Neural cell (in vitro differentiated cells): ENCODE results near the gene EXOC3L1. TPM values are rescaled to one million over a fixed set of nuclear protein-coding genes. Genes with fewer than 3 reads are reported as not detected.

Source experiments
- H2AFZ ChIP-seq: fragments of 200-600, 300-800 bp; sonication (generic), shearing (Covaris generic); 2 replicates; pipeline ENCODE4 v1.6.0; 2014; ENCODE audit warnings: low read depth, mild to moderate bottlenecking, antibody characterized with exemption, low read length, moderate library complexity
- H3F3A ChIP-seq: fragments of 200-600 bp; shearing (Covaris generic); 2 replicates; pipeline ENCODE4 v1.6.1; 2016; ENCODE audit warnings: mild to moderate bottlenecking, moderate library complexity, mixed read lengths, antibody characterized with exemption, low read length; ENCODE audit not compliant: insufficient read depth, poor library complexity, severe bottlenecking
- H3K27ac ChIP-seq: fragments of 200-600, 300-800 bp; sonication (generic), shearing (Covaris generic); 2 replicates; pipeline ENCODE4 v1.5.1; 2014; ENCODE audit warnings: mild to moderate bottlenecking, low read length, moderate library complexity
- H3K27me3 ChIP-seq: fragments of 300-800, 200-600 bp; sonication (generic), shearing (Covaris generic); 2 replicates; pipeline ENCODE4 v1.6.0; 2014; ENCODE audit warnings: mild to moderate bottlenecking, low read depth, low read length, moderate library complexity; ENCODE audit not compliant: insufficient read depth
- H3K36me3 ChIP-seq: fragments of 300-800, 200-600 bp; sonication (generic), shearing (Covaris generic); 2 replicates; pipeline ENCODE4 v1.5.1; 2014; ENCODE audit warnings: mild to moderate bottlenecking, antibody characterized with exemption, low read length, moderate library complexity; ENCODE audit not compliant: insufficient read depth
- H3K4me2 ChIP-seq: fragments of 300-800, 200-600 bp; sonication (generic), shearing (Covaris generic); 2 replicates; pipeline ENCODE4 v1.6.0; 2014; ENCODE audit warnings: mild to moderate bottlenecking, low read length
- H3K4me3 ChIP-seq: fragments of 300-800, 200-600 bp; sonication (generic), shearing (Covaris generic); 2 replicates; pipeline ENCODE4 v1.5.1; 2014; ENCODE audit warnings: mild to moderate bottlenecking, low read length, moderate library complexity
- H3K79me2 ChIP-seq: fragments of 200-600 bp; shearing (Covaris generic); replicated peaks from 2 replicates; pipeline ENCODE4 v1.6.0; 2014; ENCODE audit warnings: mild to moderate bottlenecking, low read length, moderate library complexity; ENCODE audit not compliant: insufficient read depth
- H3K9ac ChIP-seq: fragments of 300-800, 200-600 bp; sonication (generic), shearing (Covaris generic); 2 replicates; pipeline ENCODE4 v1.6.1; 2016; ENCODE audit warnings: mild to moderate bottlenecking, low read length, mixed read lengths
- H3K9me2 ChIP-seq: fragments of 200-600 bp; shearing (Covaris generic); 2 replicates; pipeline ENCODE4 v1.6.1; 2016; ENCODE audit warnings: mild to moderate bottlenecking, low read length, mixed read lengths; ENCODE audit not compliant: insufficient read depth
- H3K9me3 ChIP-seq: fragments of 200-600, 300-800 bp; sonication (generic), shearing (Covaris generic); 2 replicates; pipeline ENCODE4 v1.6.1; 2016; ENCODE audit warnings: mild to moderate bottlenecking, mixed run types, low read length, moderate library complexity, mixed read lengths
- H4K20me1 ChIP-seq: fragments of 200-600 bp; shearing (Covaris generic); 2 replicates; pipeline ENCODE4 v1.6.1; 2016; ENCODE audit warnings: mild to moderate bottlenecking, mixed run types; ENCODE audit not compliant: insufficient read depth
- CTCF ChIP-seq: fragments of 450-650 bp; IDR thresholded peaks from 2 replicates; pipeline ENCODE4 v1.5.1; 2014; ENCODE audit warnings: antibody characterized with exemption, mild to moderate bottlenecking, moderate library complexity; ENCODE audit not compliant: poor library complexity, severe bottlenecking
- EP300 ChIP-seq: fragments of 450-650 bp; conservative IDR thresholded peaks from 2 replicates; pipeline ENCODE4 v1.6.1; 2014; ENCODE audit warnings: antibody characterized with exemption, mild to moderate bottlenecking, moderate library complexity; ENCODE audit not compliant: poor library complexity, severe bottlenecking
- EZH2 ChIP-seq: fragments of 200-600, 300-800 bp; shearing (Covaris generic), sonication (generic); IDR thresholded peaks from 2 replicates; pipeline ENCODE4 v1.6.1; 2014; ENCODE audit warnings: antibody characterized with exemption, low read length, borderline replicate concordance, mild to moderate bottlenecking; ENCODE audit not compliant: insufficient read depth, poor library complexity, severe bottlenecking
- MXI1 ChIP-seq: fragments of 450-650 bp; conservative IDR thresholded peaks from 2 replicates; pipeline ENCODE4 v1.6.1; 2014; ENCODE audit warnings: antibody characterized with exemption, mild to moderate bottlenecking; ENCODE audit not compliant: poor library complexity, severe bottlenecking
- POLR2AphosphoS5 ChIP-seq: IDR thresholded peaks from 2 replicates; pipeline ENCODE4 v1.6.1; 2012
- RAD21 ChIP-seq: fragments of 450-650 bp; conservative IDR thresholded peaks from 2 replicates; pipeline ENCODE4 v1.6.1; 2014; ENCODE audit warnings: antibody characterized with exemption, mild to moderate bottlenecking, moderate library complexity
- REST ChIP-seq: IDR thresholded peaks from 2 replicates; pipeline ENCODE4 v1.6.1; 2012; ENCODE audit warnings: borderline replicate concordance
- SMC3 ChIP-seq: fragments of 450-650 bp; conservative IDR thresholded peaks from 2 replicates; pipeline ENCODE4 v1.6.1; 2014; ENCODE audit warnings: antibody characterized with exemption, mild to moderate bottlenecking, moderate library complexity; ENCODE audit not compliant: poor library complexity
- TAF1 ChIP-seq: IDR thresholded peaks from 2 replicates; pipeline ENCODE4 v1.6.1; 2012; ENCODE audit warnings: low read depth
- polyA plus RNA-seq: library from polyadenylated mRNA; depleted of rRNA; stranded (reverse); fragments of >200 nt; gene quantifications from 2 replicates; pipeline ENCODE4 v1.2.3, GENCODE V29; 2014

The EXOC3L1 gene
- polyA plus RNA-seq, 1 donor from 2014 or later = 0.43 TPM

DNA sequence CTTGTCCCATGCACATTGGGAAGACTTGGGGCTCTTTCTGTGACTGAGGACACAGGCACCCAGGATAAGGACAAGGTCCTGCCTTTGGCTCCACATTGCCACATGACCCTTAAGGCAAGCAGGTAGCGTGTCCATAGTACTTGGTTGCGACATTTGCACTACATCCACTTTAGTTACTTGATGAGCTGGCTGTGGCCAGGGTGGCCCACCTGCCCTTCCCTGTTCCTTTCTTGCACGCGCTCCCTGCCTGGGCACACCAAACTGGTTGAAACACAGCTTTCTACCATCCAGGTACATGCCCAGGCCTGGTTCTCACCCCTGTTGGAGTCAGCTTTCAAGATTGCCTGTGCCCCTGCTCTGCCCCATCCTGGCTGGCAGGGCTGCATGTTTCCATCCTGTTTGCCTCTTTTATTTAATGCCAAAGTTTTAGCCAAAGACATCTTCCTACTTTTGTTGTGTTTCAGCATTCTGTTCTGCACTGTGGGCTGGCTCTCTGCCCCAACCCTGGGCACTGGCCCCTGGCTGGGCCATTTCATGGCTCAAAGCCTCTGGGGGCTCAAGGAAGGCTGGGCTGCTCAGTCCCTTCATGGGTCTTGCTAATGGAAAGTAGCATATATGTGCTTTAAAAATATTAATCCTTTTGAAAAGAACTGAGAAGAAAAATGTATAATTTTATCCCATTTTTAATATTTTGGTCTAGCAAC, 42.3 kb downstream of the EXOC3L1 start:
- H3K27me3 ChIP-seq = peaks cover 43% of the 10 kb centered on the region
- H2AFZ ChIP-seq = no peak overlapping the region
- TF ChIP-seq RAD21 (no peak), MXI1 (no peak)
- H3K4me2 ChIP-seq = no peak overlapping the region
- H3K36me3 ChIP-seq = peaks cover 4% of the 10 kb centered on the region
- H3K27ac ChIP-seq = no peak overlapping the region
- H3K4me3 ChIP-seq = no peak overlapping the region
- H3K9me2 ChIP-seq = no peaks in the 10 kb centered on the region
- no peaks in the 10 kb centered on the region for H4K20me1 ChIP-seq
- no peaks in the 10 kb centered on the region for H3K79me2 ChIP-seq
- peaks cover 3% of the 10 kb centered on the region for H3K9me3 ChIP-seq
- H3K9ac ChIP-seq = no peak overlapping the region
- no peaks in the 10 kb centered on the region for H3F3A ChIP-seq

DNA sequence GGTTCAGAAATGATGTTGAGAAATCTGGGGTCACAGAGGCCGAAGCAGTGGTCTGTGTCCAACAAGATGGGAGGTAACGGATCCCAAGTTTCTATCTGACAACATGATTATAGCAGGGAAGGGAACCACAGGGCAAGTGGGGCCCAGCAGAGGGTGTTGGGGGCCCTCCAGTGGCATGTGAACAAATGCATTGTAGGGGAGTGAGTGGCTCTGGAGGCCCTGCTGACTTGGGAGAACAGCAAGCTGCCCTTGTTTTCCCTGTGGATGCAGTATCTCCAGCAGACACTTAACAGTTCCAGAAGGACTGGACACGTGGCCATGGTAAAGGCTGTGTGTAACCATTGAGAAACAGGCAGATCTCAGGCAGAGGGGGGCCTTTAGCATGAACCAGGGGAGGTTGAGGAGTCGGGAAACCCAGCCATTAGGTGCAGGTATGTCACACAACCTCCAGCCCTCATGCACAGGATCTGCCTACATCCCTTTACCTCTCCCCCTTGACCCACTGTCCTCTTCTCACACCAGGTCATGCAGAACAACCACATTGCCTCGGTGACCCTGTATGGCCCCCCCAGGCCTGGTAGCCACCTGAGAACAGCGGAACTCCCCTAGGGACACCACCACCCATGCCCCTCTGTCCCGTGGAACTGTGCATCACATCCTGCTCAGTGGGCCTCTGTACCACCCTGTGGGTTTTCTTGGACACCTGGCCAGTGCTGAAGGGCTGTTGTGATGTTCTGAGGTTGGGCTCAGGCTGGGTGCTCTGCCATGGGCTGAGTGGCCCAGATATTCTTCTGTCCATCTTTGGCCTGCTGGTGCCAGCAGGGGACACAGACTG, 43.2 kb downstream of the EXOC3L1 start:
- Histone ChIP-seq H3F3A (no peaks in the 10 kb centered on the region), H4K20me1 (no peaks in the 10 kb centered on the region), H3K9me2 (no peaks in the 10 kb centered on the region), H3K27me3 (peaks cover 34% of the 10 kb centered on the region), H3K27ac (no peak overlapping the region), H3K9me3 (peaks cover 3% of the 10 kb centered on the region), H3K9ac (no peak overlapping the region), H3K4me2 (no peak overlapping the region), H2AFZ (no peak overlapping the region), H3K4me3 (no peak overlapping the region), H3K79me2 (no peaks in the 10 kb centered on the region), H3K36me3 (peaks cover 4% of the 10 kb centered on the region)
- TF ChIP-seq MXI1 = no peak
- no peak for TF ChIP-seq POLR2AphosphoS5
- no peak for TF ChIP-seq EZH2
- no peak for TF ChIP-seq SMC3
- no peak for TF ChIP-seq TAF1
- TF ChIP-seq REST = no peak
- no peak for TF ChIP-seq EP300
- TF ChIP-seq RAD21 = no peak
- TF ChIP-seq CTCF = no peak
